ENCODE measurements around the gene IP6K1.
"Not testable (repeated sequence)": the region's sequence is repeated elsewhere in the genome, so short reads cannot be mapped to it uniquely, and the experiment has no call there.

Gene IP6K1

DNA sequence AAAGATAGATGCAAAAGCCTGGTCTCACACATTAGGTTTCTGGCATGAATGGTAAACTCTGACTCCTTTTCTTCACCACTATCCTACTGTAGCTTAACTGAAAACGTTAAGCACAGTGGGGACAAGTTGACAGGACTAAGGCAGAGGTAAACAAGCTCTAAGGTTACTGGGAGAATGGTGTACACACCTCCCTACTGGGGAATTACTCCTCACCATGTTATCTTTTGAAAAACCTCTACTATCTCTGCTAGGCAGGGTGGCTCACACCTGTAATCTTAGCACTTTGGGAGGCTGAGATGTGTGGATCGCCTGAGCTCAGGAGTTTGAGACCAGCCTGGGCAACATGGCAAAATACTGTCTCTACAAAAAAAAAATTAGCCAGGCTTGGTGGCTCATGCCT is 29.1 kb downstream of the IP6K1 start:
- no peak overlapping the region for H3K4me3 ChIP-seq (ENCODE audit: low read length)
- no peak for DNase-seq (ENCODE audit: low read depth)
- TF ChIP-seq, protein P1, sequence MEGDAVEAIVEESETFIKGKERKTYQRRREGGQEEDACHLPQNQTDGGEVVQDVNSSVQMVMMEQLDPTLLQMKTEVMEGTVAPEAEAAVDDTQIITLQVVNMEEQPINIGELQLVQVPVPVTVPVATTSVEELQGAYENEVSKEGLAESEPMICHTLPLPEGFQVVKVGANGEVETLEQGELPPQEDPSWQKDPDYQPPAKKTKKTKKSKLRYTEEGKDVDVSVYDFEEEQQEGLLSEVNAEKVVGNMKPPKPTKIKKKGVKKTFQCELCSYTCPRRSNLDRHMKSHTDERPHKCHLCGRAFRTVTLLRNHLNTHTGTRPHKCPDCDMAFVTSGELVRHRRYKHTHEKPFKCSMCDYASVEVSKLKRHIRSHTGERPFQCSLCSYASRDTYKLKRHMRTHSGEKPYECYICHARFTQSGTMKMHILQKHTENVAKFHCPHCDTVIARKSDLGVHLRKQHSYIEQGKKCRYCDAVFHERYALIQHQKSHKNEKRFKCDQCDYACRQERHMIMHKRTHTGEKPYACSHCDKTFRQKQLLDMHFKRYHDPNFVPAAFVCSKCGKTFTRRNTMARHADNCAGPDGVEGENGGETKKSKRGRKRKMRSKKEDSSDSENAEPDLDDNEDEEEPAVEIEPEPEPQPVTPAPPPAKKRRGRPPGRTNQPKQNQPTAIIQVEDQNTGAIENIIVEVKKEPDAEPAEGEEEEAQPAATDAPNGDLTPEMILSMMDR (conservative IDR thresholded peaks at IDR 0.05; ENCODE audit: low read length): no peak

DNA sequence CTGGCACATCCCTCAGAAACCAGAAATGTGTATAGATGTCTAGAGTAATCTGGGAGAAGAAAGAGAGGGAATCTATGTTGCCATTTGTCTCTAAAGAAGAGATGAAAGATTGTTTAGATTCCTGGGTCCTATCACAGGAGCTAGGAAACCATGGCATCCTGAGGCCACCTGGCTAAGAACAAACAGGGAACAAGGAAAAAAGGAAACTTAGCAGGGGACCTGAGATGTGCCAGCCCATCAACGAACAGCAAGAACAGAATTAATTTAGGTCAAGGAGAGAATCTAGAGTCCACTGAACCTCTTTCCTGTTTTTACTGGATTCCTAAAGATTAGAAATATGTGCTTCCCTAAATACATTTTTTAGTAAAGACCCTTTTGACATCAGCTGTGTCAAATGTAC is 30.3 kb downstream of the IP6K1 start:
- DNase-seq (ENCODE audit: low read depth): no peak
- H3K4me3 ChIP-seq (ENCODE audit: low read length): no peak overlapping the region
- TF ChIP-seq, protein P1 (conservative IDR thresholded peaks at IDR 0.05; ENCODE audit: low read length): no peak

DNA sequence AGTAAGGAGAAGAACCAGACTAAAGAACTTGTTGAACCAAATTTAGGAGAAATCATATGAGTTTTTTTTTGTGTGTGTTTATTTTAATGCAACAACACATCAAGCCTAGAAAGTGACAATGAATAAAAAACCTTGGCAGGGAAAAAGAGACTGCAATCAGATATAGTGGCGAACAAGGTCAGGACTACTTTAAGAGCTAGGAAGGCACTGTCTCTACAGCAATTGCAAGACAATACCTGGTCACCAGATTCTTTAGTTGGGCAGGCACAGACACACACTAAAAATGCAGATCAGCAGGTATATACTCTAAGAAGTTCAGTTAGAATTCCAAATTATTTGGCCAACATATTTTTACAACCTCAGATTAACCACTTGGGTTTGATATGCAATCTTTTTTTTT is 31.8 kb downstream of the IP6K1 start:
- no peak overlapping the region for H3K4me3 ChIP-seq (ENCODE audit: low read length)
- no peak for DNase-seq (ENCODE audit: low read depth)
- TF ChIP-seq, protein P1 (conservative IDR thresholded peaks at IDR 0.05; ENCODE audit: low read length): no peak

DNA sequence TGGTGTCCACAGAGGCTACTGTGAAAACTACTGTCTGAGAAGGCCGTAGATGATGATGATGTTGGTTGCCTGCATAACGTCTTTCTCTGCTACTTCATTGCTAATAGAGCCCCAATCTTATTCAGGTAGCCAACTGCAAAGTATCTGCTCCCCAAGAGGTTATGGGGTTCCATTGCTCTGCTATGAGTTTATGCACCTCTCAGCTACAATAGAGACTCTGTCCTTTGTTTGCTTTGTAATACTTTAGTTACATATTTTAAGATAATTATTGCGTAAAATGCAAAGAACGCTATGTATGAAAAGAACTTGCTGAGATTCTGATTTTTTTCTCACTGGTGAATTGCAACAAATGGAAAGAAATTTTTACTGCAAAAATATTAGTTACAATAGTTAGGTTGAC is 34.8 kb downstream of the IP6K1 start:
- no peak overlapping the region for H3K4me3 ChIP-seq (ENCODE audit: low read length)
- TF ChIP-seq, protein P1 (conservative IDR thresholded peaks at IDR 0.05; ENCODE audit: low read length): no peak
- DNase-seq (ENCODE audit: low read depth): no peak

DNA sequence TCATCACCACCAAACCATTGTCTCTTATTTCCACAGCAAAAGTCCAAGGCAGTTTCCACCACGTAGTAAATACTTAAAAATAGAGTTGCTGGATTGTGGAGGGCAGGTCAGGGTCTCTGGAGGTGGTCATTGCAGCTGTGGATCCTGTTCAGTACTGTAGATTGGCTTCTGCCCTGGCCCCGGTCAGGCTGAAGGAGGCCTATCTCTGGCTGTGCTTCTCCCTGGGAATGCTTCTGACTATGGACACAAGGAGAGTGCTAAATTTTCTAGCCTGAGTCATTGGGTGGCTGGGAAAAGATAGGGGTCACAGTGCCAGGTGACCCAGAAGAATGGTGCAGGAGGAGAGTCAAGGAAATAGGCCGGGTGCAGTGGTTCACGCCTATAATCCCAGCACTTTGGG is 36.3 kb downstream of the IP6K1 start:
- no peak overlapping the region for H3K4me3 ChIP-seq (ENCODE audit: low read length)
- TF ChIP-seq, protein P1 (conservative IDR thresholded peaks at IDR 0.05; ENCODE audit: low read length): no peak
- DNase-seq (ENCODE audit: low read depth): no peak

DNA sequence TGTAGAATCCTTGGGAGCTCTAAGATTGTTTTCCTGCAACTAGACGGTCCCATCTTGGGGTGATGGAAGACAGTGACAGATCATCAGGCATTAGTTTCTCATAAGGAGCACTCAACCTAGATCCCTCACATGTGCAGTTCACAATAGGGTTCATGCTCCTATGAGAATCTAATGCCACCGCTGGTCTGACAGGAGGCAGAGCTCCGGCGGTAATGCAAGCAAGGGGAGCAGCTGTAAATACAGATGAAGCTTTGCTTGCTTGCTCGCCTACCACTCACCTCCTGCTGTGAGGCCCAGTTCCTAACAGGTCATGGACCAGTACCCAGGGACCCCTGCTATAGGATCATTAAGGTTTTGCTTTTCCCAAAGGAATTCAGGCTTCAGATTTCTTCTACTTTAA is 37.5 kb downstream of the IP6K1 start:
- not testable (repeated sequence) for DNase-seq (ENCODE audit: low read depth); H3K4me3 ChIP-seq (ENCODE audit: low read length)

DNA sequence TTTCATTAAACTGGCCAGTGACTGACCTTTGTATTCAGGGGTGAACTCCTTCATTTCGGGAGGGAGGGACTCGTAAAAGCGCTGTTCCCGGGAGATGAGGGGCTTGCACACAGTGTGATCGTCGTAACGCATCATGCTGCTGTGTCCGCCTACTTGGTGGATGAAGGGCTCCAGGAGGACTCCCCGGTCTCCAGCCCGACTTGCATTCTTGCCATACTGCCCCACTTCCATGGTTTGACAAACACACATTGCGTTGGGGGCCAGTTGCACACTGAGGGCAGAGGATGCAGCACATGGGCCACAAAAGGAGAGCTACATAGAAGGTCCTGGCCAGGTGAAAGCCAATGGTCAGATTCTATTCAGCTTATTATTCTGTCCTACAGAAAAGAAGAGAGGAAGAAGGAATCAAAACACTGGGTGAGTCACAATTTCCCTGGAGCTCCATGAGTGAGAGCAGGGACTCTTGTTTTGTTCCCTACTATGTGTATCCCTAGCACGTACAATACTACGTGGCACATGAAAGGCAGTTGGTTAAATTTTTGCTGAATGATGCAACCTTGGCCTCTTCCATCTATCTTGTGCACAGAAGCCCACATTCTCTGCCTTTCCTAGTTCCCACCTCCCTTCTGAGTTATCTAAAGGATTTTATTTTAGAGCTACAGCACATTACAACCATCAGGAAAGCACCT is 38.4 kb downstream of the IP6K1 start:
- TF ChIP-seq, protein P1 (conservative IDR thresholded peaks at IDR 0.05; ENCODE audit: low read length): no peak
- no peak overlapping the region for H3K4me3 ChIP-seq (ENCODE audit: low read length)
- DNase-seq (ENCODE audit: low read depth): peak; percentile 42

DNA sequence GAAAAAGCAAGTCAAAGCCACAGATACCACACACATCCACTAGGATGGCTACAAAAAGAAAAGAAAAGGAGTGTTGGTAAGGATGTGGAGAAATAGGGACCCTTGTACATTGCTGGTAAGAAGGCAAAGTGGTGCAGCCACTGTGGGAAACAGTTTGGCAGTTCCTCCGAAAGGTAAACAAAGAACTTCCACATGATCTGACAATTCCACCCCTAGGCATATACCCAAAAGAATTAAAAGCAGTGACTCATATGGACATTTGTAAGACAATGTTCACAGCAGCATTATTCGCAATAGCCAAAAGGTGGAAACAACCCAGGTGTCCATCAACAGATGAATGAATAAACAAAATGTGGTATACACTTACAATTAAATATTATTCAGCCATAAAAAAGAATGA is 40.4 kb downstream of the IP6K1 start:
- no peak for DNase-seq (ENCODE audit: low read depth)
- TF ChIP-seq, protein P1 (conservative IDR thresholded peaks at IDR 0.05; ENCODE audit: low read length): no peak
- no peak overlapping the region for H3K4me3 ChIP-seq (ENCODE audit: low read length)

Data from AG10803 (cell line).